ENCODE data around the gene TRIM32.

Gene TRIM32

GRCh38 chr9:116706310-116707290, 19.5 kb downstream of the TRIM32 start:
- no peak for DNase-seq

- DNase-seq = no peak
These were observed 25.7 kb downstream of the TRIM32 start for GRCh38 chr9:116712781-116713180.

- peak in 1 of 2 experiments; percentile 7 for DNase-seq
These were observed 26.2 kb downstream of the TRIM32 start for GRCh38 chr9:116713271-116713670.

GRCh38 chr9:116715751-116716150, 28.6 kb downstream of the TRIM32 start:
- DNase-seq = no peak

- DNase-seq = no peak
These were observed 29.3 kb downstream of the TRIM32 start for GRCh38 chr9:116716438-116716837.

GRCh38 chr9:116717150-116717549, 30.0 kb downstream of the TRIM32 start:
- no peak for DNase-seq

- no peak for DNase-seq
These were observed 31.0 kb downstream of the TRIM32 start for GRCh38 chr9:116718111-116718510.

GRCh38 chr9:116720111-116720510, 33.0 kb downstream of the TRIM32 start:
- no peak for DNase-seq

GRCh38 chr9:116721411-116721810, 34.3 kb downstream of the TRIM32 start:
- no peak for DNase-seq

GRCh38 chr9:116721944-116722343, 34.8 kb downstream of the TRIM32 start:
- DNase-seq = no peak

GRCh38 chr9:116724123-116724522, 37.0 kb downstream of the TRIM32 start:
- DNase-seq = peak in 1 of 2 experiments; percentile 29

- no peak for DNase-seq
These were observed 39.5 kb downstream of the TRIM32 start for GRCh38 chr9:116726602-116727001.

- no peak for DNase-seq
These were observed 46.0 kb downstream of the TRIM32 start for GRCh38 chr9:116733010-116733641.

GRCh38 chr9:116736399-116737151, 49.5 kb downstream of the TRIM32 start:
- no peak for DNase-seq

GRCh38 chr9:116737152-116737546, 50.0 kb downstream of the TRIM32 start:
- DNase-seq = peak; percentile 86 to 88

- no peak for DNase-seq
These were observed 54.1 kb downstream of the TRIM32 start for GRCh38 chr9:116741086-116741740.

- no peak for DNase-seq
These were observed 54.6 kb downstream of the TRIM32 start for GRCh38 chr9:116741742-116742141.

- no peak for DNase-seq
These were observed 62.1 kb downstream of the TRIM32 start for GRCh38 chr9:116749176-116749575.

GRCh38 chr9:116749772-116750171, 62.7 kb downstream of the TRIM32 start:
- no peak for DNase-seq

- no peak for DNase-seq
These were observed 63.4 kb downstream of the TRIM32 start for GRCh38 chr9:116750510-116750909.

All from NCI-H2081 (cell line).